GM23338 (cell line): ENCODE results near the gene SPECC1.

Experiments
- CREB1 ChIP-seq: fragments of 250-450 bp; sonication (Bioruptor Pico); IDR thresholded peaks from 2 replicates; pipeline ENCODE4 v1.5.0; 2020; ENCODE audit warnings: low read depth, mild to moderate bottlenecking, moderate library complexity
- EZH2 ChIP-seq: fragments of 200-600 bp; sonication (generic); IDR thresholded peaks from one replicate; pipeline ENCODE4 v1.8.0; 2017; ENCODE audit warnings: antibody characterized with exemption, mild to moderate bottlenecking, low read depth; ENCODE audit not compliant: unreplicated experiment
- EZH2phosphoT487 ChIP-seq: fragments of 200-600 bp; sonication (generic); IDR thresholded peaks from one replicate; pipeline ENCODE4 v1.8.1; 2018; ENCODE audit warnings: antibody characterized with exemption; ENCODE audit not compliant: unreplicated experiment
- JUNB ChIP-seq: IDR thresholded peaks from one replicate; pipeline ENCODE4 v1.6.1; 2016; ENCODE audit warnings: antibody characterized with exemption; ENCODE audit not compliant: unreplicated experiment
- NANOG ChIP-seq: IDR thresholded peaks from 2 replicates; pipeline ENCODE4 v1.6.1; 2016; ENCODE audit warnings: antibody characterized with exemption, borderline replicate concordance
- POLR2AphosphoS5 ChIP-seq: IDR thresholded peaks from 2 replicates; pipeline ENCODE4 v1.6.1; 2016; ENCODE audit warnings: antibody characterized with exemption, low read depth
- STAT1 ChIP-seq: IDR thresholded peaks from one replicate; pipeline ENCODE4 v1.6.1; 2016; ENCODE audit warnings: antibody characterized with exemption; ENCODE audit not compliant: unreplicated experiment
- ZNF114 ChIP-seq: fragments of 250-450 bp; sonication (Bioruptor Pico); IDR thresholded peaks from 2 replicates; pipeline ENCODE4 v1.5.0; 2020; ENCODE audit warnings: mild to moderate bottlenecking, moderate library complexity
- ZNF331 ChIP-seq: fragments of 250-450 bp; sonication (Bioruptor Pico); IDR thresholded peaks from 2 replicates; pipeline ENCODE4 v1.5.0; 2020; ENCODE audit warnings: low read depth, mild to moderate bottlenecking, moderate library complexity
- TF ChIP-seq, protein P1 (sequence below), 2 experiments: fragments of 200-600 bp in 1 of 2; sonication (generic) in 1 of 2; conservative IDR thresholded peaks; 2 replicates each; pipeline versions ENCODE4 v1.5.1 to v1.6.1; 2016 to 2017; ENCODE audit warnings: antibody characterized with exemption in 2 of 2, low read depth in 2 of 2, mild to moderate bottlenecking in 2 of 2, moderate library complexity in 1 of 2
- TF ChIP-seq, protein P2 (sequence below): IDR thresholded peaks from one replicate; pipeline ENCODE4 v1.6.1; 2018; ENCODE audit warnings: antibody characterized with exemption; ENCODE audit not compliant: unreplicated experiment
- TF ChIP-seq, protein P3 (sequence below): IDR thresholded peaks from 2 replicates; pipeline ENCODE4 v1.6.1; 2016; ENCODE audit warnings: antibody characterized with exemption
- TF ChIP-seq, protein P4 (sequence below): fragments of 250-450 bp; sonication (Bioruptor Pico); IDR thresholded peaks from 2 replicates; pipeline ENCODE4 v1.5.0; 2020; ENCODE audit warnings: mild to moderate bottlenecking, moderate library complexity

DNA sequence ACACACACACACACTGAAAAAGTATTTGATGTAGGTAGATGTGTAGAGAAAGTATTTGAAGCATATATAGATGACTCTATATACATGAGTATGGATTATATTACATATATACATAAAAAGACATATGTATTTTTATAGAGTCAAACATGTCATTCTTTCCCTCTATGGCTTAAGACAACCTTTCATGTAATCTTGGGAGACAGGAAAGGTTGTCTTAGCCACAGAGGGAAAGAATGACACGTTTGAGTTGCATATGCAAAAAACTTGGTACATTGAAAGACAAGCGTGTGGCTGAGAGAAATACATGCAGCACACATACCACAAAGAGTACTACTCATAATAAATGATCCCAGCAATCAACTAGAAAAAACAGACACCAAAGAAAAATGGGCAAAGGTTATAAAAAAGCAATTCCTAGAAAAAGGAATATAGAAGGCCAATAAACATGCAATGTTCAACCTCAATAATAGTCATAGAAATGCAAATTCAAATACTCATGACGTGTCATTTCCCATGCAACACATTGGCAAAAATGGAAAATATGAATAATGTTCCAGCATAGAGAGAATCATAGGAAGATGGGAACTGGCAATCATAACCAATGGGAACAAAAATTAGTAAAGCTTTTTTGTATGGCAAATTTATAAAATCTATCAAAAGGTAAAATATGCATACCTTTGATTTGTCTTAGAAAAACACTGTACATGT is 69.0 kb downstream of the SPECC1 start:
- TF ChIP-seq, protein P1, sequence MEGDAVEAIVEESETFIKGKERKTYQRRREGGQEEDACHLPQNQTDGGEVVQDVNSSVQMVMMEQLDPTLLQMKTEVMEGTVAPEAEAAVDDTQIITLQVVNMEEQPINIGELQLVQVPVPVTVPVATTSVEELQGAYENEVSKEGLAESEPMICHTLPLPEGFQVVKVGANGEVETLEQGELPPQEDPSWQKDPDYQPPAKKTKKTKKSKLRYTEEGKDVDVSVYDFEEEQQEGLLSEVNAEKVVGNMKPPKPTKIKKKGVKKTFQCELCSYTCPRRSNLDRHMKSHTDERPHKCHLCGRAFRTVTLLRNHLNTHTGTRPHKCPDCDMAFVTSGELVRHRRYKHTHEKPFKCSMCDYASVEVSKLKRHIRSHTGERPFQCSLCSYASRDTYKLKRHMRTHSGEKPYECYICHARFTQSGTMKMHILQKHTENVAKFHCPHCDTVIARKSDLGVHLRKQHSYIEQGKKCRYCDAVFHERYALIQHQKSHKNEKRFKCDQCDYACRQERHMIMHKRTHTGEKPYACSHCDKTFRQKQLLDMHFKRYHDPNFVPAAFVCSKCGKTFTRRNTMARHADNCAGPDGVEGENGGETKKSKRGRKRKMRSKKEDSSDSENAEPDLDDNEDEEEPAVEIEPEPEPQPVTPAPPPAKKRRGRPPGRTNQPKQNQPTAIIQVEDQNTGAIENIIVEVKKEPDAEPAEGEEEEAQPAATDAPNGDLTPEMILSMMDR (conservative IDR thresholded peaks at IDR 0.05; ENCODE audit: low read depth in 2 of 2) = no peak
- TF ChIP-seq POLR2AphosphoS5 (no peak), EZH2 (no peak), ZNF331 (no peak), CREB1 (CRISPR knock-in tag) (no peak), JUNB (no peak), ZNF114 (CRISPR knock-in tag) (no peak), STAT1 (no peak), EZH2phosphoT487 (no peak), NANOG (no peak)
- TF ChIP-seq, protein P2, sequence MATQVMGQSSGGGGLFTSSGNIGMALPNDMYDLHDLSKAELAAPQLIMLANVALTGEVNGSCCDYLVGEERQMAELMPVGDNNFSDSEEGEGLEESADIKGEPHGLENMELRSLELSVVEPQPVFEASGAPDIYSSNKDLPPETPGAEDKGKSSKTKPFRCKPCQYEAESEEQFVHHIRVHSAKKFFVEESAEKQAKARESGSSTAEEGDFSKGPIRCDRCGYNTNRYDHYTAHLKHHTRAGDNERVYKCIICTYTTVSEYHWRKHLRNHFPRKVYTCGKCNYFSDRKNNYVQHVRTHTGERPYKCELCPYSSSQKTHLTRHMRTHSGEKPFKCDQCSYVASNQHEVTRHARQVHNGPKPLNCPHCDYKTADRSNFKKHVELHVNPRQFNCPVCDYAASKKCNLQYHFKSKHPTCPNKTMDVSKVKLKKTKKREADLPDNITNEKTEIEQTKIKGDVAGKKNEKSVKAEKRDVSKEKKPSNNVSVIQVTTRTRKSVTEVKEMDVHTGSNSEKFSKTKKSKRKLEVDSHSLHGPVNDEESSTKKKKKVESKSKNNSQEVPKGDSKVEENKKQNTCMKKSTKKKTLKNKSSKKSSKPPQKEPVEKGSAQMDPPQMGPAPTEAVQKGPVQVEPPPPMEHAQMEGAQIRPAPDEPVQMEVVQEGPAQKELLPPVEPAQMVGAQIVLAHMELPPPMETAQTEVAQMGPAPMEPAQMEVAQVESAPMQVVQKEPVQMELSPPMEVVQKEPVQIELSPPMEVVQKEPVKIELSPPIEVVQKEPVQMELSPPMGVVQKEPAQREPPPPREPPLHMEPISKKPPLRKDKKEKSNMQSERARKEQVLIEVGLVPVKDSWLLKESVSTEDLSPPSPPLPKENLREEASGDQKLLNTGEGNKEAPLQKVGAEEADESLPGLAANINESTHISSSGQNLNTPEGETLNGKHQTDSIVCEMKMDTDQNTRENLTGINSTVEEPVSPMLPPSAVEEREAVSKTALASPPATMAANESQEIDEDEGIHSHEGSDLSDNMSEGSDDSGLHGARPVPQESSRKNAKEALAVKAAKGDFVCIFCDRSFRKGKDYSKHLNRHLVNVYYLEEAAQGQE = no peak
- TF ChIP-seq, protein P3, sequence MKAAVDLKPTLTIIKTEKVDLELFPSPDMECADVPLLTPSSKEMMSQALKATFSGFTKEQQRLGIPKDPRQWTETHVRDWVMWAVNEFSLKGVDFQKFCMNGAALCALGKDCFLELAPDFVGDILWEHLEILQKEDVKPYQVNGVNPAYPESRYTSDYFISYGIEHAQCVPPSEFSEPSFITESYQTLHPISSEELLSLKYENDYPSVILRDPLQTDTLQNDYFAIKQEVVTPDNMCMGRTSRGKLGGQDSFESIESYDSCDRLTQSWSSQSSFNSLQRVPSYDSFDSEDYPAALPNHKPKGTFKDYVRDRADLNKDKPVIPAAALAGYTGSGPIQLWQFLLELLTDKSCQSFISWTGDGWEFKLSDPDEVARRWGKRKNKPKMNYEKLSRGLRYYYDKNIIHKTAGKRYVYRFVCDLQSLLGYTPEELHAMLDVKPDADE = no peak
- TF ChIP-seq, protein P4, sequence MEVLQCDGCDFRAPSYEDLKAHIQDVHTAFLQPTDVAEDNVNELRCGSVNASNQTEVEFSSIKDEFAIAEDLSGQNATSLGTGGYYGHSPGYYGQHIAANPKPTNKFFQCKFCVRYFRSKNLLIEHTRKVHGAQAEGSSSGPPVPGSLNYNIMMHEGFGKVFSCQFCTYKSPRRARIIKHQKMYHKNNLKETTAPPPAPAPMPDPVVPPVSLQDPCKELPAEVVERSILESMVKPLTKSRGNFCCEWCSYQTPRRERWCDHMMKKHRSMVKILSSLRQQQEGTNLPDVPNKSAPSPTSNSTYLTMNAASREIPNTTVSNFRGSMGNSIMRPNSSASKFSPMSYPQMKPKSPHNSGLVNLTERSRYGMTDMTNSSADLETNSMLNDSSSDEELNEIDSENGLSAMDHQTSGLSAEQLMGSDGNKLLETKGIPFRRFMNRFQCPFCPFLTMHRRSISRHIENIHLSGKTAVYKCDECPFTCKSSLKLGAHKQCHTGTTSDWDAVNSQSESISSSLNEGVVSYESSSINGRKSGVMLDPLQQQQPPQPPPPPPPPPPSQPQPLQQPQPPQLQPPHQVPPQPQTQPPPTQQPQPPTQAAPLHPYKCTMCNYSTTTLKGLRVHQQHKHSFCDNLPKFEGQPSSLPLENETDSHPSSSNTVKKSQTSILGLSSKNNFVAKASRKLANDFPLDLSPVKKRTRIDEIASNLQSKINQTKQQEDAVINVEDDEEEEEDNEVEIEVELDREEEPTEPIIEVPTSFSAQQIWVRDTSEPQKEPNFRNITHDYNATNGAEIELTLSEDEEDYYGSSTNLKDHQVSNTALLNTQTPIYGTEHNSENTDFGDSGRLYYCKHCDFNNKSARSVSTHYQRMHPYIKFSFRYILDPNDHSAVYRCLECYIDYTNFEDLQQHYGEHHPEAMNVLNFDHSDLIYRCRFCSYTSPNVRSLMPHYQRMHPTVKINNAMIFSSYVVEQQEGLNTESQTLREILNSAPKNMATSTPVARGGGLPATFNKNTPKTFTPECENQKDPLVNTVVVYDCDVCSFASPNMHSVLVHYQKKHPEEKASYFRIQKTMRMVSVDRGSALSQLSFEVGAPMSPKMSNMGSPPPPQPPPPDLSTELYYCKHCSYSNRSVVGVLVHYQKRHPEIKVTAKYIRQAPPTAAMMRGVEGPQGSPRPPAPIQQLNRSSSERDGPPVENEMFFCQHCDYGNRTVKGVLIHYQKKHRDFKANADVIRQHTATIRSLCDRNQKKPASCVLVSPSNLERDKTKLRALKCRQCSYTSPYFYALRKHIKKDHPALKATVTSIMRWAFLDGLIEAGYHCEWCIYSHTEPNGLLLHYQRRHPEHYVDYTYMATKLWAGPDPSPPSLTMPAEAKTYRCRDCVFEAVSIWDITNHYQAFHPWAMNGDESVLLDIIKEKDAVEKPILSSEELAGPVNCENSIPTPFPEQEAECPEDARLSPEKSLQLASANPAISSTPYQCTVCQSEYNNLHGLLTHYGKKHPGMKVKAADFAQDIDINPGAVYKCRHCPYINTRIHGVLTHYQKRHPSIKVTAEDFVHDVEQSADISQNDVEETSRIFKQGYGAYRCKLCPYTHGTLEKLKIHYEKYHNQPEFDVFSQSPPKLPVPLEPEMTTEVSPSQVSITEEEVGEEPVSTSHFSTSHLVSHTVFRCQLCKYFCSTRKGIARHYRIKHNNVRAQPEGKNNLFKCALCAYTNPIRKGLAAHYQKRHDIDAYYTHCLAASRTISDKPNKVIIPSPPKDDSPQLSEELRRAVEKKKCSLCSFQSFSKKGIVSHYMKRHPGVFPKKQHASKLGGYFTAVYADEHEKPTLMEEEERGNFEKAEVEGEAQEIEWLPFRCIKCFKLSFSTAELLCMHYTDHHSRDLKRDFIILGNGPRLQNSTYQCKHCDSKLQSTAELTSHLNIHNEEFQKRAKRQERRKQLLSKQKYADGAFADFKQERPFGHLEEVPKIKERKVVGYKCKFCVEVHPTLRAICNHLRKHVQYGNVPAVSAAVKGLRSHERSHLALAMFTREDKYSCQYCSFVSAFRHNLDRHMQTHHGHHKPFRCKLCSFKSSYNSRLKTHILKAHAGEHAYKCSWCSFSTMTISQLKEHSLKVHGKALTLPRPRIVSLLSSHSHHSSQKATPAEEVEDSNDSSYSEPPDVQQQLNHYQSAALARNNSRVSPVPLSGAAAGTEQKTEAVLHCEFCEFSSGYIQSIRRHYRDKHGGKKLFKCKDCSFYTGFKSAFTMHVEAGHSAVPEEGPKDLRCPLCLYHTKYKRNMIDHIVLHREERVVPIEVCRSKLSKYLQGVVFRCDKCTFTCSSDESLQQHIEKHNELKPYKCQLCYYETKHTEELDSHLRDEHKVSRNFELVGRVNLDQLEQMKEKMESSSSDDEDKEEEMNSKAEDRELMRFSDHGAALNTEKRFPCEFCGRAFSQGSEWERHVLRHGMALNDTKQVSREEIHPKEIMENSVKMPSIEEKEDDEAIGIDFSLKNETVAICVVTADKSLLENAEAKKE (CRISPR knock-in tag) = no peak
